NCI-H510A treated with DMSO at 0.1 percent for 48 hours (cell line): ENCODE measurements around the gene PAQR4.
A peak's percentile ranks its signal among the peaks of the same experiment; 100 is the strongest.

Source experiments
- DNase-seq: peaks from one replicate; lab custom pipeline; 2025; lab: John Stamatoyannopoulos, UW

Gene PAQR4

DNA sequence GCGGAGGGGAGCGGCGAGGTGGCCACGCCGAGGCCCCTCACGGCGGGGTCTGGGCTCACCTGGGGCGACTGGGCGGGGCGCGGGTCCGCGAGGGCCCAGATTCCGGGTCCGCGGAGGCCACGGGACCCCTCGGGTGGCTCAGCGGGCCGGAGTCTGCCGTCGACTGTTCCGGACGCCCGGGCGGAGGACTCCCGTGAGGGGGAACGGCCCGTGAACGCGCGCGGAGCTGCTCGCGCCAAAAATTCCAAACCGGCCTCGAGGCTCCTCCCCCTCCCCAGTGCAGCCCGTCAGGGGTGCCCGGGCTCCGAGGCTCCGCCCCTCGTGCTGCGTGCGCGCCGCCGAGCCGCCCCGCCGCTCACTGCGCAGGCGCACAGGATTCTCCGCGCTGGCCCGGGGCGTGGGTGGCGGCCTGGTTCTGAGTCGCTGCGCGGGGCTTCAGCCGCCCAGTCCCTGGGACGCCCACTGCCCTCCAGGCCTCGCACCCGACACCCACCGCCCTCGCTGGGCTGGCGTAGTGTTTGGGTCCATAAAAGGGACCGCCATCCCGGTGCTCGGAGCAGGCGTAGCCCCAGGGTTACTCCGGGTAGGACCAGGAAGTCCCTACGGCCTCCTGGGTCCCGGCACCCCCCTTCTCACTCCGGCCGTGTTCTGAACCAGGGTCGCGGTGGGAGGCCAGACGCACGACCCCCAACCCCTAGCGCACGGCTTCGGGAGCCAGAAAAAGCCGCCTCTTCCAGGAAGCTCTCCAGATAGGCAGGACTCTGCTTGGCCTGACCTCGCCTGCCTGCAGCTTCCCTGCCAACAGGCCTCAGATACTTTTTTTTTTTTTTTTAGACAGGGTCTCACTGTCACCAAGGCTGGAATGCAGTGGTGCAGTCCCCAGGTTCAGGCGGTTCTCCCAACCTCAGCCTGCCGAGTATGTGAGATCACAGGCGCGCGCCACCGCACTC lies 11.4 kb downstream of the PAQR4 start, which contains the start of gene PKMYT1:
TSS of gene PKMYT1 (minus strand) at position 220 of the 950 bp plus-strand sequence. CDS start 789 bp downstream, outside the sequence.
- peak; percentile 55 for DNase-seq

DNA sequence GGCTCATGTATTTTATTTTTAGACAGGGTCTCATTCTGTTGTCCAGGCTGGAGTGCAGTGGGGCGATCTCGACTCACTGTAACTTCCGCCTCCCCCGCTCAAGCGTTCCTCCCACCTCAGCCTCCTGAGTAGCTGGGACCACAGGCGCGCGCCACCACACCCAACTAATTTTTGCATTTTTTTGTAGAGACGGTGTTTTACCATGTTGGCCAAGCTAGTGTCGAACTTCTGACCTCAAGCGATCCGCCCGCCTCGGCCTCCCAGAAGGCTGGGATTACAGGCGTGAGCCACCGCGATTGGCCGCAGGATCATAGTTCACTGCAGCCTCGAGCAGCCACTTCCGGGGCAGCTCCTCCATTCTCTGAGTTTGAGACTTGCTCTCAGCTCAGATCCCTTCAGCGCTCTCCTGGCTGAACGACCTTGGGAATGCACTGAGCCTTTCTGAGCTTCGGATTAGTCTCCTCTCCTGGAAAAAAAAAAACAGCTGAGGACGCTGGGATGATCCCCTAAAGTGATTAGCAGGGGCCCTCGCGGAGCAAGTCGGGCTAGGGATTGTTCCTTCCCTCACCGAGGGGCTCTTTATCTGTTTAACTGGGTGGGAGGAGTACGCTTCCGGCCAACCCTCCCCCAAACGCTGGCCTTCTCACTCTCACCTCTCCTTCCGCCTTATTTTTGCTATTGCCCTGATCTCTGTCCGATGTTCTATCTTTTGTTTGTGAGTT lies 12.2 kb downstream of the PAQR4 start:
- no peak for DNase-seq

DNA sequence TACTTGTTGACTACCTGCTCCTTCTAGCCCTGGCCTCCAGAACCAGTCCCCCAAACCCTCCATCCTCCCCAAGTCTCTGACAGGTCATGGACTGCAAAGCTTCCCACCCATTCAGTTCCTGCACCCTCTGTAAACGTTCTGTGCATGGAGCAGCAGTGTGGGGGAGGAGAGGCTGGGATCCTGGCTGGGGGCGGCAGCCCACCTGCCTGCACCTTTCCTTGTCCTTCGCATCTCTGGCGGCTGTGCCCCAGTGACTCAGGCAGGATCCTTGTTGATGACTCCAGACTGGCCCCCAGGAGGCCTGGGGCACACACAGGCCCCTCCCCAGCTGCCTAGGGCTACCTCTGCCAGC lies 12.7 kb downstream of the PAQR4 start:
- DNase-seq, result no peak

DNA sequence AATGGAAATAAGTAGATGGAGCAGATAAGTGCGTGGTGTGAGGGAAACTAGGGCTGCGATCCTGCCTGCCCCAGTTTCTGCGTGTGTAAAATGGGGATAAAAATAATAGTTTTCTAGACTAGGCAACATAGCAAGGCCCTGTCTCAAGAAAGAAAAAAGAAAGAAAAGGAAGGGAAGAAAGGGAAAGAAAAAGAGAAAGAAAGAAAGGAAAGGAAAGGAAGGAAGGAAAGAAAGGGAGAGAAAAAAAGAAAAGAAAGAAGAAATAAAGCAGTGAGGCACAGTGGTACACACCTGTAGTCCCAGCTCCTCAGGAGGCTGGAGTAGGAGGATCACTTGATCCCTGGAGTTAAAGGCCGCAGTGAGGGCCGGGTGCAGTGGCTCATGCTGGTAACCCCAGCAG lies 13.3 kb downstream of the PAQR4 start:
- no peak for DNase-seq

DNA sequence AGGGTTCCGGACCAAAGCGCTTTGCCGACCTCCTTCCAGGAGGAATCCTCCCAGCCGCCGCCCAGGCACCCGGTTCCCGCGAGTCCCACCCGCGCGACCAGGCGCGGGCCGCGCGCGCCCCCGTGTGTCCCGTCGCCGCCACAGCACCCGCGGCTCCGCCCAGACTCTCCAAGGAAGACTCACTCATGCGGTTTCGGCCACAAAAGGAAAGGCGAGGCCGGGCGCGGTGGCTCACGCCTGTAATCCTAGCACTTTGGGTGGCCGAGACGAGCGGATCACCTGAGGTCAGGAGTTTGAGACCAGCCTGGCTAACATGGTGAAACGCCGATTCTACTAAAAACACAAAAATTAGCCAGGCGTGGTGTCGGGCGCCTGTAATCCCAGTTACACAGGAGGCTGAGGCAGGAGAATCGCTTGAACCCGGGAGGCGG lies 14.6 kb downstream of the PAQR4 start:
- peak; percentile 53 for DNase-seq

DNA sequence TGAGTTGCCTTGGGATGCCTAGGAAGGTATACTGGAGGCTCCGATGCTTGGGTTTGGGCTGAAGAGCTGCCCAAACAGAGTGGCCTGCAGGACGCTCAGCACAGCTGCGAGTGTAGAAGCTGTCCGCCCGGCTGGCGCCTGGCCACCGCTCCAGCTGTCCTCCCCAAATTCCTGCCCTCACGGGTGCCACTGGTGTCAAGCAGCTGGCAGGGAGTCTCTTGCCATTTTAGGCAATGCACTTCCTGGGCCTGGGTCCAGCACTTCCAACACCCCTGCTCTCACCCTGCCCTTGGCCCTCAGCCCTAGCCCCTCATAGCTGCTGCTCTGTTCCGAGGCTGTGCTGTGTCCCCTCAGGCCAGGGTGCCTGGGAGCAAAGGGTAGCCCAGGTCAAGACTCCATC lies 16.3 kb downstream of the PAQR4 start:
- no peak for DNase-seq

DNA sequence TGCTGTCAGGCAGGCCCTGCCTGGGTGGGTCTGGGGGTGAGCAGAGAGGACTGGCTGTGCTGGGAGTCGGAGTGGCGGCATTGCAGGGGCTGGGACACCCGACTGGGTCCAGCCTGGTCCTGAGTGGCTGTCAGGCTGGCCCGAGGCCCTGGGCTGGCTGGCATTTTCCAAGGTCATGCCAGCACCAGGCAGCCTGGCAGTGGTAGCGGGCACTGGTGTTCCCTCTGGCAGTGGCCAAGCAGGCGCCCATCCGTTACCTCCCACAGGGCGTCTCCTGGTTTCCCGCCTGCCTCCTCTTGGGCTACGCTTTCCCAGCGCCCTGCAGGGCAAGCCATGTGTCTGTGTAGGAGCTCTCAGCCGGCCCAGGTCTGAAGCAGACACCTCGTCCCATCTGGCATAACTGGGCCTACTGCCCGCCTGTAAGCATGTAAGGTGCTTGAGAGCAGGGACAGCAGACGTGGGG lies 16.8 kb downstream of the PAQR4 start:
- DNase-seq, result no peak

DNA sequence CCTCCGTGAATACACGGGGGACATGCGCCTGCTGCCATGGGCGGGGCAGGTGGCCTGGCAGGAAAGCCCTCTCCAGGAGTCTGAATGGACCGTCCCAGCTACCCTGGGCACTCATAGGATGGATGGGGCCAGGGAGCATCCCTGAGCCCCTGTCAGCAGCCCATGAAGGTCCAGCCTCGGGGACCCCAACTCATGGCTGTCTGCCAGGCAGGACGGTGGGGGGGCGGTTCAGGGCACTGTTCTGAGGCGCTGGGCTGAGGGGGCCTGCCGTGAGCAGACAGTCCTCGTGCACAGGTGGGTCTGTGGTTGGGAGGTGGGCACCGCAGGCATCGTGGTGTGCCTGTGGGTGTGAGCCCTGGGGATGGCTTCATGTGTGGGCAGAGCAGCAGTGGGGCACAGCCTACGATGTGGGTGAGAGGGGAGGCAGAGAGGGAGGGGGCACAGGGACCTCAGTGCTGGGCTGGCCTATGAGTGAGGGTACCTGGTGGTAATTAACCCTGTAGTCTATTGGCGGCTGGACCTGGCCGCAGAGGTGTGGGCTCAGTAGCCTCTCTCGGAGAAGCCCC lies 17.6 kb downstream of the PAQR4 start:
- DNase-seq, result no peak

DNA sequence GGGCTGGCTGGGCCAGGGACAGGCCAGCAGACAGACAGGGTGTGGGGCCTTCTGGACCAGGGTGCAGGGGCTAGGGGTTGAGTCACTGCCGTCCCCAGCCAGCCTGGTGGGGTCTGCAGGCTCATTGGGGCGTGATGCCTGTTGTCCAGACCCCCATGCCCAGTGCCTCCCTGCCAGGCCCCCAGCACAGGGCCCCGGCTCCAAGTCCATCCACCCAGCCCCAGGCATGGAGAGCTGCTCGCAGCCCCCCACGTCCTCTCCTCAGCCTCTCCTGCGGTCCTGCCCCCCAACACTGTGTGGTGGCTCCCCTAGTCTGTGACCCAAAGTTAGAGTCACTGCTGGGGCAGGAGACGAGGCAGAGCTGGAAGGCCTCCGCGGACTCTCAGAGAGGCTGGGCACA lies 18.1 kb downstream of the PAQR4 start:
- no peak for DNase-seq

DNA sequence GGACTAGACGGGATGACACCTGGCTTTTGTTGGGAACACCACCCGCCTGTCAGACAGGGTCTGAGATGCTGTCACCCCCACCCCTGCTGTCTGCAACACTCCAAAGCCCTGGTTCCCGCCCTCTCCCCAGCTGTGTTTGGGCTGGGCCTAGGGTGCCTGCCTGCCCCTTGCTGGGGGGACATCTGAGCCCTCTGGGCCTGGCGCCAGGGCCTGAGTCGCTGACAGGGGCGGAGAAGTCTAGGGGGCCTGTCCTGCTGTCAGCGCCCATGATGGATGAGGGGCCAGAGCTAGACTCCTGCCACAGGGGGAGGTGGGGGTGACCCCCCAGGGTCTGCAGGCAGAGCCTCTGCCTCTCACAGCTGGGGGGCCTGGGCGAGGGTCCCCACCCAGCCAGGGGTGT lies 18.7 kb downstream of the PAQR4 start:
- no peak for DNase-seq

DNA sequence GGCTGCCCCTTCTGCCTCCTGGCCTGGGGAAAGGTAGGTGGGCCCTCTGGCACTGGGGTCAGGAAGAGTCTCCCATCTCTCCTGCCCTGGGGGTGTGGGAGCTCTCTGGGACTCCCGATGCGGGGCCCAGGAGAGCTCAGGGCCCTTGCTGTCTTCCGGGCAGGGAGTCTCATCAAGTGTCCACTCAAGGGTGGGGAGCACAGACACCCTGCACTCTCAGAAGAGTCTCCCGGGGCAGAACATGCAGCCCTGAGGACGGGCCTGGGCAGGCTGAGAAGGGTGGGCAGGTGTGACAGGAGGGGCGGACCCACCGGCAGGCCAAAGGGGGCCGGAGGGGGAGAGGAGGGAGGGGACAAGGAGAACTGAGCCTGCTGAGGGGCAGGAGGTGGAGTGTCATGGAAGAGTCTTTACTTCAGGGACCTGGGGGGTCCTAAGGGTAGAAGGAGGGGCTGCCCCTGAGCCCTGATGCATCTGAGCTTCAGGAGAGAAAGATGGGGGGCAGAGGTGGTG lies 19.5 kb downstream of the PAQR4 start:
- no peak for DNase-seq

DNA sequence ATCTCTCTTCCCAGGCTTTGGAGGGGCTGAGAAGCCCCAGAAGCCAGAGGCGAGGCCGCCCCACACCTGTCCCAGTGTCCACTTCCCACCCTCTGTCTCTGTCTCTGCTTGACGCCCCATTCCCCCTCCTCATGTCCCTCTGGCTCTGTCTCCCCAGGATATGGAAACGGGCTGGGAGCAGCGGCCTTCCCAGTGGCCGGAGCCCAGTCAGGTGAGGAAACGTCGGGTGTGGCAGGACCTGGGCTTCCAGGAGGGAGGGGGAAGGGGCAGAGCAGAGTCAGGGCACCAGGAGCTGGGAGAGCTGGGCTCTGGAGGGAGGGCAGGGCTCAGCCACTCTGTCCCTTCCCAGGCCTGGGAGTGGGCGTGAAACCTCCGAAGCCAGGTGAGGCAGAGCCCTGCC lies 21.7 kb downstream of the PAQR4 start:
- no peak for DNase-seq

DNA sequence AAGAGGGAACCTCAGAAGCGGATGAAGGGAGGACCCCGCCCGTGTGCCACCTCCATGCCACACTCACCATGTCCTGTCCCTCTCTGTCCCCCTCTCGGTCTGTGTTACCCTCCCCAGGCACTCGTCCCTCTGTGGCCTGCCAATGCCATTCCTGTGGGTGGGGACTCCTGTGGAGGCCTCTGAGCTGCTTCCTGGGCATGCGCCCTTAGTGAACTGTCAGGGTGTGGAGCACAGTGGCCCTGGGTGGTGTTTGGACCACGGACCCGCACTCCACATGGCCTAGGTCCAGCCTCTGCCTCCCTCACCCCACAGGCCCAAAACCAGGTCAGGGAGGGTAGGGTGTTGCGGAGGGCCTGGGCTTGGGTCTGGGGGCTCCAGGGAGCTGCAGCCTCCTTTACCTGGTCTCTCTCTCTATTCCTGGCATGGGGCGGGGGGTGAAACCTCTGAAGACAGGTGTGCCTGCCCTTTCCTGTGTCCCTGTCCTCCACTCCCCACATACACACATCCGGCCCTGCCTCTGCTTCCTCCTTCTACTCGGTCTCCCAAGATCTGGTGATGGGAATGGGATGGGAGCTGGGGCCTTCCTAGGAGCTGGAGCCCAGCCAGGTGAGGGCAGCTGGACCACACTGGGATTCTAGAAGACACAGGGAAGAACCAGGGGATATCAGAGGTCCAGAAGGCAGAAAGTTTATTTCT lies 22.6 kb downstream of the PAQR4 start:
- DNase-seq, result no peak

DNA sequence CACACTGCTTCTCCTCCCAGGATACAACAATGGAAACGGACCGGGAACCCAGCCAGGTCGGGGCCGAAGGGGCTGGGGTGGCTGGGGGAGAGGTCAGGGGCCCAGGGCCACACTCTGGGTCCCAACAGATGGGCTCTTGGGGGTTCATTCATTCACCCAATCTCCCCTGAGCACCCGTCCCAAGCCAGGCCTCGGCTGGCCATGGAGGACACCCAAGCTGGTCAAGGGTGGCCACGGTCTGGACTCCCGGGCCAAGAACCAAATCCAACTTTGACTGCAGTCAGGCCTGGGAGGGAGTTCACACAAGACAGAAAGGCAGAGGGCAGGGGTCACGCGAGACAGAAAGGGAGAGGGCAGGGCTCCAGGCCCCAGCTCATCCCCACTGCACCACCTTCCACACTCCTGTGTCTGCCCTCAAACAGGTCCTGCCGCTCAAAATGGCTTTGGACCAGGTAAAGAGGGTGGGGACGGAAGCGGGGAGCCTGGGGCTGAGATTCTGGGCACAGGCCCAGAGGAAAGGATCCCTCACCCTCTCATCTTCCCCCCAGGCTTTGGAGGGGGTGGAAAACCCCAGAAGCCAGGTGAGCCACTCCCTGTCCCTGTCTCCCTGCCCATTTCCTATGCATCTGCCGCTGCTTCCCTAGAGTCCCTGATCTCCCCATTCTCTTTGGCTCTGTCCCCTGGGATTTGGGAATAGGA lies 23.4 kb downstream of the PAQR4 start:
- no peak for DNase-seq

DNA sequence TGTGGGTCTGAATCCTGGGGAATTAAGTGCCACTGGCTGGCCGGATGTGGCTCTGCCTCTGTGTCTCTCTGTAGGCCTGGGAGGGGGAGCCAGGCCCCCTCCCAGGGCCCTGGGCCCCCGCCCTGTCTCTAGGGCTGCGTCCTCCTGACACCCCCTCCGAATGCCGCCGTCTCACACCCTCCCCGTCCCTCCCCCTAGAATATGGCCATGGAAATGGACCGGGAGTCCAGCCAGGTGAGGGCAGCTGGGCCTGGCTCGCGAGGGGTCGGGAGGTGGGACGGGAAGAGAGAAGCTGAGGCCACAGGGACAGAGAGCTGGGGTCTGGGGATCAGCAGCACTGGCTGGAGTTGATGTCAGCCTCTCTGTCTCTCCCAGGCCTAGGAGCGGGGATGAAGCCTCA lies 27.1 kb downstream of the PAQR4 start:
- no peak for DNase-seq

DNA sequence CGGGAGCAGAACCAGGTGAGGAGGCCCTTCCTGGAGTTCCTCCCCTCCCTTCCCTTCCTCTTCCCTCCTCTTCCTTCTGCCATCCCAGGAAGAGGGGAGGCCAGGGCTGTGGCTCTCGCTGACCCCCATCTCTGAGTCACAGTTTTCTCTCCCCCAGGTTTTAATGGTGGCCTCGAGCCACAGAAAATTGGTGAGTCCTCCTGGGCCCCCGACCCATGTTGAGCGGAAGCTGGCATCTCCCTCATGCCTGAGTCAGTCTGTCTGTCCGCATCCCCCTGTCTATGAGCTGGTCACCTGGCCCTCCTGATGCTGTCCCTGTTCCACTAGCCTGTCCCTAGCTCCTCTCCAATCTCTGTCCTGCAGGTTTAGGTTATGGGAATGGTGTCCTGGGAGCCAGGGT lies 30.8 kb downstream of the PAQR4 start:
- no peak for DNase-seq

DNA sequence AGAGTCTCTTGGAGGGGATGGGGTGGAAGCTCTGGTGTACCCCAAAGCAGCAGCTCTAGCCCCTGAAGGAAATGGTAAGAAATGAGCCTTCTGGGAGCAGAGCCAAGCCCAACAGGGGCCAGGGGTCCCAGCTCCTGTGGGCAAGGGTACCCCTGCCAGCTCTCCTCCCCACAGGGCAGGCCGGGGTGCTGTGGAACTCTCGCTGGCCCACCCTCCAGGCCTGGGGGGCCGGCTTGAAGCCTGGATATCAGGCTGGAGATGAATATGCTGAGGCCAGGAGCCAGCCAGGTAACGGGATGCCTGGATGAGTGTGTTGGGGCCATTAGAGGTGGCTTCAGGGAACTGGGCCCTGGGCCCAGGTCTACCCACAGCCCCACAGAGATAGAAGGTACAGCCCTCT lies 31.4 kb downstream of the PAQR4 start:
- no peak for DNase-seq

DNA sequence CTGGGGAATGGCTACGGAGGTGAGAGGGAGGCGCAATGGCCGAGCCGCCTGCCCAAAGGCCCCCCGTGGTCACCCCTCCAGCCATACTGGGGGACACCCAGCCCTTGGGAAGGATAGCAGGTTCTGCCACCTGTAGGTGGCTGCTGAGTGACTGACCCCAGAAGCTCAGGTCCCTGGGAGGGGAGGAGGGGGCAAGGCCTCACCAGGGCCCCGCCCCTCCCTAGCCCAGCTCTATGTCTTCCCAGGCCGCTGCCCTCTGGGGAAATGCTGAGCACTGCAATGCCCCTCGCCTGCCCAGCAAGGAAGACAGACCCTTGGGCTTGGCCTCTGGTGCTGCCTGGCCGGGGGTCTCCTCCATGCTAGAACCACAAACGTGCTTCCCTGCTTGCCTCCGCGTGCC lies 32.2 kb downstream of the PAQR4 start:
- DNase-seq, result no peak

DNA sequence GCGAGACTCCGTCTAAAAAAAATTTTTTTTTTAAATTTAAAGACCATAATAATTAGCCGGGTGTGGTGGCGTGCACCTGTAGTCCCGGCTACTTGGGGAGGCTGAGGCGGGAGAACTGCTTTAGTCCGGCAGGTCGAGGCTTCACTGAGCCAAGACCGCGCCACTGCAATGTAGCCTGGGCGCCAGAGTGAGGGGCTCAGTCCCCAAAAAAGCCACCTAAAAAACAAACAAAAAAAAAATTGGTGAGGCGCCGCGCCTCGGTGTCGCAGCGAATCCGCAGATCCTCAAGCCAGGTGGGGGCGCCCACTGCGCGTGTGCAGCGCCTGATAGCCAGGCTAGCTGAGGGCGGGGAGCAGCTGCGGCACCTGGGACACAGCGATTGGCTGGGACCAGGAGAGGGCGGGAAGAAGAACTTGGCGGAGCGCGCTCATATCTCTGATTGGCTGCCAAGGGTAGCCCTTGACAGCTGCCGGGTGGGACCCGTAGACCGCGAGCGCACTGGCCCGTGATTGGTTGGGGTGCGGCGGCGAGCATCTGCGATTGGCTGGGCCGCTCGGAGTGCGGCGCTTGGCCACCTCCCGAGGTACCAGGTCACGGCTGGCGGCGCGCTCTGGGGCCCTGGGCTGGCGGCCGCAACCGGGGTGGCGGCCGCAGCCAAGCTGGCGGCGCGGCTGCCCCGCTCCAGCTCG lies 34.6 kb downstream of the PAQR4 start:
- peak; percentile 88 for DNase-seq

DNA sequence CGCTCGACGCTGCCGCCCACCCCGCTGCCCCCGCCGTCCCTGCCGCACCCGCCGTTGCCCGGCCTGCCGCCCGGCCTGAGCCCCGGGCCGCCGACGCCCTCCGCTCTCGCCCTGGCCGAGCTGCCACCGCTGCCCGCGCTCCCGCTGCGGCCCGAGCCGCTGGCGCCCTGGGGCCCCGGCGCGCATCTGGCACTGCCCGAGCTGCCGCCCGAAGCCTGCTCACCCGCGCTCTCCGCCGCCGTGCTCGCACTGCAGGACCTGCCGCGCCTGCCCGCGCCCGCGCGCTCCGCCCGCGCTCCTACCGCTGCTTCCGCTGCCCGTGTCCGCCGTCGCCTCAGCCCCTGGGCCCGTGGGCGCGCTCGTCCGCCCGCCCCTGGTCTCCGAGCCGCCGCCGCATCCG lies 35.2 kb downstream of the PAQR4 start:
- peak; percentile 7 for DNase-seq

DNA sequence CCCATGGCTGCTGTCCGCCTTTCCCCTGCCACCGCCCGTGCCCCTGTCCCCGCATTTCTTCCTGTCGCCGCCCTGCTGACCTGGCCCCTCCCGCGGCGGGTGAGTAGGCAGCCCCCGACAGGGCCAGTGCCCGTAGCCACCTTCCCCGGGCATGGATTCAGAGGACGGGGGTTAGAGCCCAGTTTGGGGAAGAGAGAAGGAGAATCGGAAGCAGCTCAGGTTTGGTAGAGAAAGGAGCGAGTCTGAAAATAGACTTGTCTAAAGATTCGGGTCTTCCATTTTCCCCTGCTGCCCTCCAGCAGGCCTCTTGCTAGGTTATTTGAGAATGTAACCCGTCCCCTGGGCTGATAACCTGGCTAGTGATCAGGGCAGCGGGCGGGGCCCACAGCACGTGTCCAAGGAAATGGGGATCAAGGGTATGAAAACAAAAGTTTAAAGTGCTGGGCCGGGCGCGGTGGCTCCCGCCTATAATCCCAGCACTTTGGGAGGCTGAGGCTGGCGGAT lies 35.7 kb downstream of the PAQR4 start:
- peak; percentile 23 for DNase-seq
